GM03348 (cell line): ENCODE results near the gene OSBPL5.

ENCODE experiments used
- DNase-seq: peaks from one replicate; pipeline ENCODE4 v3.0.0; 2012; ENCODE audit warnings: low spot score

OSBPL5 gene

DNA sequence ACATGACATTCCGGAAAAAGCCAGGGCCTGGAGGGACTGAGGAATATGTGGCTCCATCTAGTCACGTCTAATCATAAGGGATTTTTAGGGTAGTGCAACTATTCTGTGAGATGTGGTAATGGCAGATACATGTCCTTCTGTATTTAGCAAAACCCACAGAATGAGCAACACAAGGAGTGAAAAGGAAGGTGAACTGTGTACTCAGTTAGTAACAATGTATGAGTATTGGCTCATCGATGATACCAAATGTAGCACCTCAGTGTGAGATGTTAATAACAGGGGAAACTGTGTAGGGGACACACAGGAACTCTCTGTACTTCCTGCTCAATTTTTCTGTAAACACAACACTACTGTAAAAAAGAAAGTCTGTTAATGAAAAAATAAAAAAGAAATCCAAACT is 65.9 kb downstream of the OSBPL5 start:
- DNase-seq, result no peak

DNA sequence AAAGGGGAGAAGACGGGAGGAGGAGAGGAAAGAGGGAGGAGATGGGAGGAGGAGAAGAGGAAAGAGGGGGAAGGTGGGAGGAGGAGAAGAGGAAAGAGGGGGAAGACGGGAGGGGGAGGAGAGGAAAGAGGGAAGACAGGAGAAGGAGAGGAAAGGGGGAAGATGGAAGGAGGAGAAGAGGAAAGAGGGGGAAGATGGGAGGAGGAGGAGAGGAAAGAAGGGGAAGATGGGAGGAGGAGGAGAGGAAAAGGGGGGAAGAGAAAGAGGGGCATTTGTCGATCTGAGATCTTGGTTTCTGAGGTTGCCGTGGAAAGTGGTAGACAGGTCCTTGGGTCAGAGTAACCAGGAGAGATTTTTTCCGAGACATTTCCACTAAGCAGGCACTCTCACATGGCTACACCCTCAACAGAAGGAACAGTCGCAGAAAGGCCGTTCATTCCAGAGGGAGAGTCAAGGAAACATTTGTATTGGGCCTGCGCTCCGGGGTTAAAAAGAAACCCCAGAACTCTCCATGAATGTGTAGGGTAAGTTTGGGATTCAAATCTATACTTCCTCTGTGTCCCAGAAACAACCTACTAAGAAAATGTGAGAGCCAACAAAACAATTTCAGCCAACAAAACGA is 68.1 kb downstream of the OSBPL5 start:
- DNase-seq, result no peak

DNA sequence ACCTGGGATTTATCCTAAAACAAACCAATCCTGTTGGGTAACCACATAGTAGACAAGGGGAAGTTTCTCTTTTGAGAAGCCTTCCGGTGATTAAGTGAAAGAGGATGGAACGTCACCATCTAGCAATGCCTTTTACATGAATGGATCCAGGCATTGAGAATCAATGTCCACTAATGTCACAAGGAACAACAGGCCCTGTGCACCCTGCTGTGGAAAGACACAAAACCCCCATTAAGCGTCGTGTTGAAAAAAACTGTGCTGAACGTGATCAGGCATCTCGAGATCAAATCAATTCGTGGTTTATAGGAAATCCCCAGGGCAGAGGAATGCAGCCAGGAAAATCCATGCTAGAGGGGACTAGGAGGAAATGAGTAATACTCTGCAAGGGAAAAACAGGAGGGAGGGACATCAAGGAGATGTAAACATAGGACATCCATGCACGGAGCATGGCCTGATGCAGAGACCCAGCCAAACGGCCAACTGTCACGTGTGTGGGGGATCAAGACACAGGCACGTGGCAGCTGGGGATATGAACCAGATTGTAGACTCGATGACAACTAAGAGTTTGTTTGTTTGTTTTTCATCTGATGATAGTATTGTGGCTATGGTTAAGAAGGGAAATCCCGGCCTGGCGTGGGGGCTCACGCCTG is 69.3 kb downstream of the OSBPL5 start:
- DNase-seq, result peak; percentile 80

DNA sequence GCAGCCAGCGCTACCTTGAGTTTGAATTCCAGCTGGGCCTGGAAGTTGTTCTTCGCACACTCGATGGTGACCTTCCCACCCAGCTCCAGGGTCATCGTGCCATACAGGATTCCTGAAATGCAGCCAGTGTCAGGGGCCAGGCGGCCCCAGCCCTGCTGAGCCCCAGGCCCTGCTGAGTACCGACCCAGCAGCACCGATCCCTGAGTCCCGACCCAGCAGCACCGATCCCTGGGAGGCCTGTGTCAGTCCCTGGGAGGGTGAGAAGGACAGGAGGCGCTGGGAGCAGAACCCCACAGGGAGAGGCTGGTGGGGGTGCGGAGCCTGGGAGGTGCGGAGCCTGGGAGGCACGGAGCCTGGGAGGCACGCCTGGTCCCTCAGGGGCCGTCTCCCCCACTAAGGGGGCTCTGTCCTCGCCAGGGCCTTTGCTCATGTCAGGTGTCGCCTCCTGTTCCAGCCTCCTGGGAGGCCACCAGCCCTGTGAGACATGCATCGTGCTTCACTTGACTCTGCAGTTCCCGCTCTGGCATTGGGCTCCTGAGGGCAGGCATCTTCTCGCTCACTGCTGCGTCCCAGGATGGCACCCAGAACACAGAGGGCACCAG is 70.8 kb downstream of the OSBPL5 start:
- DNase-seq, result no peak

DNA sequence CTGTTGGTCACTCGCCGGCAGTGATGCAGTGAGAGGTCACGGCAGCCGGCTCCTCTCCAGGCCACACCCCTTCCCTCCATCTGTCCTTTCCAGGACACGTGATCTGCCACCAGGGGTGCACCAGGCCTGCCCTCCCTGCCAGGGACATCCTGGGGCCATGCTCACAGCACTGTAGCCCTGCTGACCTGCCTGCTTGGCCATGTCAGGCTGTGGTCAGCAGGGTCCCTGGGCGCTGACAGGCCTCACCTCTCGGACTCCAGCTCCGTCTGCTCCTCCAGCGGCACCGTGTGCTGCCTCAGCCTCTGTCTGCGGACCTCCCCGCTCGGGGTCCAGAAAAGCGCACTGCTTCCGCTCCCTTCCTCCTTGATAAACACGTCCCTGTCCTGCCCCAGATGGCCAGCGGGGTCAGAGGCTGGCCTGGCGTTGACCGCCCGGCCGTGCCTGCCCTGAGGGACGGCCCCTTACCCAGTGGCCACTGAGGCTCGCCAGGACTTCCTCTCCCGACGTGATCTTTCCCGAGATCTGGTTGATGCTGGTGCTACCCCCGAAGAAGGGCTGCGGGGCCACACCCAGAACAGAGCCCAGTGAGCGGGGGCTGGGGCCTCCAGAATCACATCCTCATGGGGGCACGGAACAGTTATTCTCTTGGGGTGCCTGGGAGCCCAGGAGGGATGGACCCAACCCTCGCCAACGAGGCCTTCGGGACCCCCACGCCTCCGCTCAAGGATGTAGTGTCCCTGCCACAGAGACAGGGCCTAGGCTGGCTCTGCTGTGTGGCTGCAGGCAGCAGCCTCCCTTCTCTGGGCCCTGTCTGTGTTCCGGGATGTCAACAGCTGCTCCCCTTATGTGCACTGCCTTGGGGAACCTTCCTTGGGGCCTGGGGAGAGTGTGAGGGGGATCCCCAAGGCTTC is 71.6 kb downstream of the OSBPL5 start:
- peak; percentile 7 for DNase-seq

DNA sequence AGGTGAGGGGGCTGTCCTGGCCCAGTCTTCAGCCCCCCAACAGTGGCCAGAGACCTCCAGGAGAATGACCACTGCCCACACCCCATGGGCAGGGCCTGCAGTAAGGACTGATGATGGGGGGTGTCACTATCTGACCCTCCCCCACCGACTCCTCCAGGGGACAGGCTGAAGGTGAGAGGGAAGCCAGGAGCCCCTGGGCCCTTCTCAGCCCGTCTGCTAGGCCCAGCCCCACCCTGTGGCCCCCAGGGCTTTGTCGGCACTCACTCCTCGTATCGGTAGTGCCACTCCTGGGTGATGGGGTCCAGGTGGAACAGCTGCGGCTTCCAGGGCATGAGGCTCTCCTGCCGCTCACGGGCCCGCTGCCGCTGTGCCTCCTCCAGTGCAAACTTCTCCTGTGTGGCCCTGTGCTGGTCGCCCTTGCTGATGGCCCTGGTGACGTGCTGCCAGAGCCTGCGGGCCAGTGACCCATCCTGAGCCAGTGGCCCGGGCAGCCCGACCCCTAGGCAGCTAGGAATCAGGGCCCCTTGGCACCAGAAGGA is 72.4 kb downstream of the OSBPL5 start:
- peak; percentile 9 for DNase-seq

DNA sequence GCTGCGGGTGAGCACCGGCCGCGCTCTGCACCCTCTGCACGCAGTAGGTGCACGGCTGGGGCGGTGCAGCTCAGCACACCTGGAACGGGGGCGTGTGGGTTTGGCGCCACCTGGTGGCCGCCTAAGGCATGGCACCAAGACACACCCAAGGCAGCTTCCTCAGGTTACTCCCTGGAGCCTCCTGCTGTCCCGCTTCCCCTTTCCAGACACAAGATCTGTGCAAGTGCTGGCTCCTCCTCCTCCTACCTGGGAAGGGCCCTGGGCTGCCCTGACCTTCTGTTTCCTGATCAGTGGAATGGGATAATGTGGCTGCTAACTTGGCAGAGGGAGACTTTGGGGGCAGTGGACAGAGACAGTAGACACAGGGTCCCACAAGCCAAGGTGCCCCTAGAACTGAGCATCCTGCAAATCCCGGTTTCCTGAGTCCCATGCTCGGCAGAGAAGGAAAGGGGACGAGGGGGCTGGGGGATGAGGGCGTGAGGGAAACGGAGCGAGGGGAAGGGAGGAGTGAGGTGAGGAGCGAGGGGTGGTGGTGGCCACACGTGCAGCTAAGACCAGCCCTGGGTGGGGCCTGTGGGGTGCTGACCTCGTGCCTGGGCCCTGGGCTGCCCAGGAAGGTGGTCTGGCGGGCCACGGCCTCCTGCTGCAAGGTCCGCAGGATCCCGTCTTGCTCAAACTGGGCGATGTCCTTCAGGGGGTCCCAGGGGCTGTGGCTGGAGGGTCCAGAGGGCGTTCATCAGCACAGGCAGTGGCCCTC is 73.1 kb downstream of the OSBPL5 start:
- DNase-seq, result peak; percentile 91

DNA sequence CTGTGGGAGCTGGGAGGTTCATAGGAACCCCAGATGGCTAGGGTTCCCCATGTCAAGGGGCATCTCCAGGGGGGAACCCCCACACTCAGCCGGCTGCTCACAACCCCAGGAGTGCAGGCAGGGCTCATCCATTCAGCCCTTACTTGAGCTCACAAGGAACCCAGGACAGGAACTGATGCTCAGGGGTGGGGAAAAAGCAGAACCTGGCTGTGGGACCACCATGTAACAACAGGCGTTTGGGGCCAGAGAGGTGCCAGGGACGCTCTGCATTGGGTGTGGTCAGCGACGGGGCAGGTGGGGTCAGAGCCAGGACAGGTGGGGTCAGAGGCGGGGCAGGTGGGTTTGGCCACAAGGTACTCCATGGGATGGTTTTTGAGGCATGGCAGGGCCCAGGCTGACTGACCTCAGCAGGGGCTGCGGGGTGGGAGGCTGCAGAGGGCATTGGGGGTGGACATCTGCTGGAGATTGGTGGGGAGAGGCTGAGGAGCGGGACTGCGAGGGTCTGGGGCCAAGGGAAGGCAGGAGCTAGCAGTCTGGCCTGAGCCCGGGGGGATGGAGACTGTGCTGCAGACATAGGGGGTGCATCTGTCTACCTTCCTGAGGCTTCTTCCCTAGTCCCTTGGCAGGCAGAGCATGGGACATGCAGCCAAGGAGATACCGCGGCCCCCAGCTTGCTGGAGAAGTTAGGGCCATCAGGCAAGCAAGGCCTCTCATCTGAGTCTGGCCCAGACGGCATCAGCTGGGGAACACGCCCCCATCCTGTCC is 73.8 kb downstream of the OSBPL5 start:
- DNase-seq, result peak; percentile 4

DNA sequence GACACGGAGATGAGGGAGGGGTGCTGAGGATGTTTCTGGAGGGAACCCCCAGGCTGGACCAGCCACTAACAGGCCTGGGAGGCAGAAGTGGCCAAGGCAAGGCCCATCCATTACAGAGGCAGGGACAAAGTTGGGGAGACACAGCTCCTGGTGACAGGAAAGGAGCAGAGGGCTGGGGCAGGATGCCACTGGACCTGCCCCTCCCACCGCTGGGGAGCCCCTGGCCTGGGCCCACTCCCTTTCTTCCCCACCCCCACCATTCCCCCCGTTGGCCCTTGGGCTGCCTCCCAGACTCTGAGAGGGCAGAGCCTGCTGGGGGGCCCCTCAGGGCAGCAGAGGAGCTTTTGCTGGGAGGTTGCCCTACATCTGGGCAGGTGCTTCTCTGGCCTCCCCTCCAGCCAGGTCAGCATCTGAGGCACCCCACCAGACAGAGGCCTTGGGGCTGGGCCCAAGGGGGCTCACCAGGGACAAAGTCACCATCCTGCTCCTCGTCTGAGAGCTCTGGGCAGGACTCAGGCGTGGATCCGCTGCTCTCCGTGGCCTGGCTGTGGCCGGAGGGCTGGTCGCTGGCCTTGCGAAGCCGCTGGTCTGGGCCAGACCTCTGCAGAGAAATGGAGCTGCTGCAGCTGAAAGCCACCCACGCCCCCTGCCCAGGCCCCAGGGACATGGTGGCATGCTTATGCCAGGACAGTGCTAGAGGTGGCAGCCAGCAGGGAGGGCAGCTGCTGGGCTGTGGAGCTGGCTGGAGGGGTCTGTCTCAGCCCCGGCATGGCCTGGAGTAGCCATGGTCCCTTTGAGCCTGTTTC is 74.8 kb downstream of the OSBPL5 start:
- DNase-seq, result peak; percentile 3

DNA sequence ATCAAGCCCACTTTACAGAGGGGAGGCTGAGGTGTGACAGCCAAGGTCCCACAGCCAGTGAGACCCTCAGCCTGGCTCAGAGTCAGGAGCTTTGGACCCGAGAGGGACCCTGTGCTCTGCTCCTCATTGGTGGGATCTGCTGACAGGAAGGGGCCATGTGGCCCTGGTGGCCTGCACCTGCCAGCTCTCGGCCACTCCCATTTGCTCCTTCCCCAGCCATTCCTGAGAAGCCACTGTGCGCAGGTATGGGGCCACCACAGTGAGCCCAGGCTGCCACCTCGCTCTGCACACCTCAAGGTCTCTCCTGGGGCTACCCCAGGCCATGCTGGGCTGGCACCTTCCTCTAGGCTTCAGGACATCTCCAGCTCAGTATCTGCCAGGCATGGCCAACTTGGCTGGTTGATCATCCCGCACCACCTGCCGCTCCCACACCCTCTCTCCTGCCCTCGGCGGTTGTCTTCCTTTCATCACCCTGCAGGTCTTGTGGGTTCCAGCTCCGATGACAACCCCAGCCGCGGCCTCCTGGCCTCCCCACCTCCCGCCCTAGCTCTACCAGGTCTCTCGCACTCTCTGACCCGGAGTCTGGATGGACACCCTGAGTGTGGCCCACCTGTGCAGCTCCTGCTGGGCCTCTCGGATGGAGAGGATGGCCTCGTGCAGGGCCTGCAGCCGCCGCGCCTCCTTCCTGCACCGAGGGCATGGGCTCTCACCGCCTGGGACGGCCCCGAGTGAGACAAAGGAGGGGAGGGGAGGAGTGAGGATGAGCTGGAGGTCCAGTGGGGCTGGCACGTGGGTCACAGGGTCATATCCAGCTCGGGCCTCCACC is 75.7 kb downstream of the OSBPL5 start:
- peak; percentile 5 for DNase-seq

DNA sequence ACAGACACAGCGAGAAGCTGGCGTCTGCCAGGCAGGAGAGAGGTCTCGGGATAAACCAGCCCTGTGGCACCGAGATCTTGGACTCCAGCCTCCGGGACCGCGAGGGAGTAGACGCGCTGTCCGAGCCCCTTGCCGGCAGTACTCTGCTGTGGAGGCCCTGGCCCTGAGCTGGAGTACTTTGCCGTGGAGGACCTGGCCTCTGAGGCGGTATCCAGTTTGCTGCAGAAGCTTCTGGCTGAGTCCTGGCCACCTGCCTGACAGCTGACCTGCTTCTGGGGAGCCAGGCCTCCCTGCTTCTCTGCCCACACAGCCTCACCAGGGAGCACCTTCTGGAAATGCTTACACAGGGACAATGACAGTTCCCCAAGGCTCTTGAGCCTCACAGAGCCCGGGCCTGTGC is 76.3 kb downstream of the OSBPL5 start:
- DNase-seq, result peak; percentile 5

DNA sequence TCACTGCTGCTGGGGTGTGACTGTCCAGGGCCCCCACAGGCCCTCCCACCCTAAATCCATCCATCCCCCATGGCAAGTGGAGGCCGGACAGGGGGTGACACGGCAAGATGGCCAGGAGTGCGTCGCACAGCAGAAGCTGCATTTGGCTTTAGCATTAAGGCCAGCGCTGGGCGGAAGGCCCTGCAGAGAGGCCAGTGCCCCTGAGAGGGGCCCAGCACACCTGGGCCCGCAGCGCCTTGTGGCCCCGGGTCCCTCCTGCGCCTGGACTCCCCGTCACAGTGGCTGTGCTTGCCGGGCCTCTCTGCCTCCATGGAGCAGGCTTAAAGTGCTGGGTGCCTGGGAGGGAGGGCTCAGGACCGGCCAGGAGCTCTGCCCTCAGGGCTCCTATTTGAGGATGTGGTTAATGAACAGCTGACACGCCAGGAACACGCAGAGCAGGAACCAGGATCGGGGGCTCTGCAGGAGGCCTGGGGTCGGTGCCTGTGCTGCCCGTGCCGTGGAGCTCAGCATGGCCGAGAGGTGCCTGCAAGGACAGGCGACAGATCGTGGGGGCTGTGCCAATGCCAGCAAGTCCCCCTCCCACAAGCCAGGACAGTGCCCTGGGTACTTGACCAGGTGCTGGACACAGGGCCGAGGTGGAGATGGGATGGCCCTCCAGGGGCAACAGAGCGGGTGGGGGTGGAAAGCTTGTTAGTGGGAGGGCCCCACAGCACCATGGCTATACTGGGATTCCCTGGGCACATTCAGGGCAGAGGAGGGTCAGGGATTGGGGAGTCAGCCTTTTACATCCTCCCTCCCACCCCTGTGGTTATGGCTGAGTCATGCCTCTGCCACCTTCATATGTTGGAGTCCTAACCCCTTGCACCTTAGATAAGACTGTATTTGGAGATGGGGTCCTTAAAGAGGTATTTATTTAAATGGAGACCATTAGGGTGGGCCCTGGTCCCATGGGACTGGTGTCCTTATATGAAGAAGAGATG is 77.0 kb downstream of the OSBPL5 start:
- DNase-seq, result peak; percentile 12

DNA sequence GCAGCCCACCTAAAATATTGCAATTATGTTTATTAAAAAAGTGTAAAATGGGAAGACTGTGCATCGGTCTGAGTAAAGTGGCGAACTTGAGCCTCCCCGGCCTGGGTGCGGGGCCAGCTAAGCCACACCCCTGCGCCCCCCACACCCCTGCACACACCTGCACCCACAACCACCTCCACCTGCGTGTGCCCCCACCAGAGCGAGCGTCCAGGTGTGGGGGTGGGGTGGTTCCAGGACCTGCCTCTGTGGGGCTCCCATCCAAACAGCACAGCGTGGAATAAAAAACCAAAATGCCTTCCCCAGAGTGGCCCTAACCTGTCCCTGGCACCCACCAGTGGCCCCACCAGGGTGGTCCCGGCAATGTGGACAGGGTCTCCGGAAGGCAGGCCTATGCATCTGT is 77.7 kb downstream of the OSBPL5 start:
- peak; percentile 4 for DNase-seq

DNA sequence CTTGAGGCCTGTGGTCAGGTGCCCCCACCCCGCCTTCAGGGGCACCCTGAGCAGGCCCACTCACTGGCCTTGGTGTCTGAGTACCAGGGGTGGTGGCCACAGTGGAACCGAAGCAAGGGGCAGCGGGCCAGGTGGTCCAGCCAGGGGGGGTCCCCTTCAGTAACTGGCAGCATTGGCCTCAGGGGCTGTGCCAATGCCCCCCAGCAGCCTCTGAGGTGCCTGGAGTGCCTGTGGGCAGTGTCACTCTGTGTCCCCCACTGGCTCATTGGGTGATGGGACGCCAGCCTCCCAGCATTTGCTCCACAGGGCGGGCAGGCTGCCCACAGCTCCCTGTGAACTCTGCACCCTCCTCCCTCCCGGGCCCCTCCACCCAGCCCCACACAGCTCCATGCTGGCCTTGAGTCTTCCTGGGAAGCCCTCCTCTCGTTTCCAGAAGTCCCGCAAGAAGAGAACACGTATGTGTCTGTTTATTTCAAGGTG is 78.4 kb downstream of the OSBPL5 start:
- no peak for DNase-seq

DNA sequence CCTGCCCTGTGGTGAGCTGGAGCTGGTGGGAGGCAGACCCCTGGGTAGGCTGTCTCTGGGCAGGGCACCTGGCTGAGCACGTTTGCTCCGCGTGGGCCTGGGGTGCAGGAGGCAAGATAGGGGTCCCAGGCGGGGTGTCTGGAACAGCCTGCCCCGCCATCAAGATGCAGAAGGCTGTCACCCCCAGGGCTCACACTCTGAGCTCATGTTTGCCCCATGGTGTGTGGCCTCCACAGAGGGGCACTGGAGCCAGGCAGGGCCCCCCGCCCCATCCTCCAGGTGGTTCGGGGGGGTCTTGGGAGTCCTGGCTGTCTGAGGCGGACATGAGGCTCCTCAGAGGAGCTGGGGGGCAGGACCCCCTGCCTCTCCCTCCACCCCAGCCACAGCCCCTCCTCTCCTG is 79.0 kb downstream of the OSBPL5 start:
- no peak for DNase-seq

DNA sequence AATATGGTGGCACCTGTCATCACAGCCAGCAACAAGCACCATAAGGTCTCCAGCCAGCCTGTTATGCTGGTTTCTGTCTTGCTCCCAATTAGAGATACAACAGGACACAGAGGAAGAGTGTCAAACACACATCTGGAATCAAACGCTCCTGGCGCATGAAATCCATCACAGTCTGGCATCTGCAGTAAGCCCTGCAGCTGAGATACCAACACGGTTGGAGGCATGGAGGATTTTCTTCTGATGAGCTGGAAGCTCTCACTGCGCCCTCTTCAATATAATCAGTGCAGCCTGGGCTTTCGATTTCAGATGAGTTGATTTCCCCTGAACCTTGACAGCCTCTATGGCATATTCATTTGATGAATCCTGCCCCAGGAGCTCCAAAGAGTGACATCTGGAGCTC is 80.1 kb downstream of the OSBPL5 start:
- no peak for DNase-seq

DNA sequence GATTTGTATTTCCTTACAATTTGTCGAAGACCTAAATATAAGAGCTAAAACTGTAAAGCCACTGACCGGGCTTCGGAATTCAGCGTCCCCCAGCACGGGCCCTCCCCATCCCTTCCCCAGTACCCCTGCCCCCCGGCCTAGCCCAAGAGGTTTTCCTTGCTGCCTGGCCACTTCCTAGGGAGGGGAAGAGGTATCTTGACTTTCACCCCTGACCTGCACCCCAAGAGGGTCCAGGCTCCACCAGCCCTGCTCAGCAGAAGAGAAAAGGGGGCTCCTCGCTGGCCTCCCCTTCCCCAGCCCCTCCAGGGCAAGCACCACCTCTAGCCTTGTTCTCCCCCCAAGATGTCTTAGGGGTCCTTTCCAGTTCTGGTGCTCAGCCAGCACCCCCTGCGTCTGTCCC is 81.8 kb downstream of the OSBPL5 start:
- no peak for DNase-seq

DNA sequence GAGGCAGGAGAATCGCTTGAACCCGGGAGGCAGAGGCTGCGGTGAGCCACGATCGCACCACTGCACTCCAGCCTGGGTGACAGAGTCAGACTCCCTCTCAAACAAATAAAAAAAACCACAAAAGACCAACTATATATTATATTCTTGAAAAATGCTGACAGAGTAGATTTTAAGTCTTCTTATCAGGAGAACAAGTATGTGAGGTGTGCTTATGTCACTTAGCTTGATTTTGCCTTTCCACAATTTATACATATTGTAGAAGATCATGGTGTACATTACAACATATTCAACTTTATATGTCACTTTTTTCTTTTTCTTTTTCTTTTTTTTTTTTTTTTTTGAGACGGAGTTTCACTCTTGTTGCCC is 83.7 kb downstream of the OSBPL5 start:
- no peak for DNase-seq
